Activated naive CD4-positive, alpha-beta T cell treated with anti-CD3 and anti-CD28 coated beads, Interleukin-2, amount 50 U/mL, for 24 hours (primary cell): ENCODE data around the gene KIRREL3.

Source experiments
- H3K27ac Mint-ChIP-seq: one replicate; pipeline ENCODE4 v1.8.0; 2021; ENCODE audit warnings: mild to moderate bottlenecking, mixed read lengths
- H3K27me3 Mint-ChIP-seq: one replicate; pipeline ENCODE4 v1.8.0; 2021; ENCODE audit warnings: mixed read lengths
- H3K36me3 Mint-ChIP-seq: one replicate; pipeline ENCODE4 v1.8.0; 2021; ENCODE audit warnings: mixed read lengths
- H3K4me1 Mint-ChIP-seq: one replicate; pipeline ENCODE4 v1.8.0; 2021; ENCODE audit warnings: mixed read lengths
- H3K4me3 Mint-ChIP-seq: one replicate; pipeline ENCODE4 v1.8.0; 2021; ENCODE audit warnings: mild to moderate bottlenecking, mixed read lengths
- H3K9me3 Mint-ChIP-seq: one replicate; pipeline ENCODE4 v1.8.0; 2021; ENCODE audit warnings: mixed read lengths

The KIRREL3 gene

DNA sequence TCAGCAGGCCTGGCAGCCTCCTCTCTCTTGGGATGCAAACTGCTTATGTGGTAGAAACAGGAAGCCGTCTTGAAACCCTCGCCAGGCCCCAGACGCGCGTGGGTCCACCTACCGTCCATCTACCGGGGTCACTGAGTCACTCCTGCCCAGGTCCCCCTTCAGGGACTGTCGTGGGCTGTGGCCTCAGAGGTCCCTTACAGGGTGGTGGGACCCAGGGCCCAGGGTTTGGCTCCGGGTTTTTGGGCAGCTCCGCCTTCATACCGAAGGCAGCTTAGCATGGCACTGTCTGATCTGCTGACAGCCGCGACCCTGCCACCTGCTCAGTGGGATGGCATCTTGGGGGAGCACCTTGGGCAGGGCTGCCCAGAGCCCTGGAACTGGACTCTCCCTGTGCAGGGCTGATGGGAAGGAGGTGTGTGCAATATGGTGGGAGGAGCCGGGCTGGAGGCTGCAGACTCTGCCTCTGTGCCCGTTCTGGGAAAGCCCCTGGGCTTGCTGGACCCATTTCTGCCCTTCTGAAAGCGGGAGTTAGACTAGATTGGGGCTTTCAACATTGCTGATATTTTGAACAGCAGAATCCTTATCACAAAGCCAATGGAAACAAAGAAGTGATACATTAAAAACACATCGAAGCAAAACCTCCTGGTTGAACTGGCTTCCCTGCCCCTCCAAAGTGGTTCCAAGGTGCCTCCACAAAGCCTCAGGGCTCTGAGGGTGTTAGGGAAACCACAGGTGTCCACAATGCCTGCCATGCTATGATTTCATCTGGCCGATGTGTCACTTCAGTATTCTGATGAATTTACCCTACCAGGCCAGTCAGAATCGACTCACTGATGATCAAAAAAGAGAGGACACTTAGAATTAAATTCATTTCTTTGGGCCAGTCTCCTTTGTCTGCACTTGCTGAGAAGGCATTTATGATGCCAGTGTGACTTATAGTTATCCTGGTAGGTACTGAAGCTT is 316.5 kb downstream of the KIRREL3 start:
- Mint-ChIP-seq H3K36me3 (no peaks in the 10 kb centered on the region), H3K4me3 (no peak overlapping the region), H3K4me1 (no peaks in the 10 kb centered on the region), H3K27me3 (no peaks in the 10 kb centered on the region), H3K27ac (no peak overlapping the region), H3K9me3 (no peaks in the 10 kb centered on the region)

DNA sequence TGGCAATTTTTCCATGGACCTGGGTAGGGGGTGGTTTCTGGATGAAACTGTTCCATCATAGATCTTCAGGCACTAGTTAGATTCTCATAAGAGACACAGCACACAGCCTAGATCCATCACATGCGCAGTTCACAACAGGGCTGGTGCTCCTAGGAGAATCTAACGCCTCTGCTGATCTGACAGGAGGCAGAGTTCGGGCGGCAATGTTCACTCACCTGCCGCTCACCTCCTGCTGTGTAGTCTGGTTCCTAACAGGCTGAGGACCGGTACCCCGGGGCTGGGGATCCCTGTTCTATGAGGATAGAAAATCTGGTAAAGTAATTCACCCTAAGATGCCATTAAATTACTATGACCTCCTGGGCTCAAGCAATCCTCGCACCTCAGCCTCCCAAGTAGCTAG is 318.0 kb downstream of the KIRREL3 start:
- Mint-ChIP-seq H3K36me3 (no peaks in the 10 kb centered on the region), H3K9me3 (no peaks in the 10 kb centered on the region), H3K4me1 (no peaks in the 10 kb centered on the region), H3K27ac (no peak overlapping the region), H3K27me3 (no peaks in the 10 kb centered on the region), H3K4me3 (no peak overlapping the region)

DNA sequence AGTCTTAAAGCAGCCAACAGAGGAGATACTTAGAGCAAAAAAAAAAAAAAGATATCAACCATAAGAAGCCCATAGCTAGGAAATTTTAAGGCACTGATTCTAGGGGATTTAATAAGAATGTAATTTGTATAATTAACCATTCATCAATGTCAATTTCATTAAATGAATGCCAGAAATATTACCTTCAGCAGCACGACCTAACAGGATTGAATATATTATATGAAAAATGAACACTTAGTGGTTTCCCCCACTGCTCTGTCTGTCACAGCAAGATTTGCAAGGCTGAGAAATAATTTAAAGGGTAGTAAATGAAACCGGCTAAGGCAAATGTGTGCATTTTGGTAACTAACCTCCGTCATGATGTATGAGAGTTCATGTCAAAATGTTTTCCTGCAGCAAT is 319.9 kb downstream of the KIRREL3 start:
- Mint-ChIP-seq H3K27ac (no peak overlapping the region), H3K9me3 (no peaks in the 10 kb centered on the region), H3K4me1 (no peaks in the 10 kb centered on the region), H3K27me3 (peaks cover 1% of the 10 kb centered on the region), H3K4me3 (no peak overlapping the region), H3K36me3 (no peaks in the 10 kb centered on the region)

DNA sequence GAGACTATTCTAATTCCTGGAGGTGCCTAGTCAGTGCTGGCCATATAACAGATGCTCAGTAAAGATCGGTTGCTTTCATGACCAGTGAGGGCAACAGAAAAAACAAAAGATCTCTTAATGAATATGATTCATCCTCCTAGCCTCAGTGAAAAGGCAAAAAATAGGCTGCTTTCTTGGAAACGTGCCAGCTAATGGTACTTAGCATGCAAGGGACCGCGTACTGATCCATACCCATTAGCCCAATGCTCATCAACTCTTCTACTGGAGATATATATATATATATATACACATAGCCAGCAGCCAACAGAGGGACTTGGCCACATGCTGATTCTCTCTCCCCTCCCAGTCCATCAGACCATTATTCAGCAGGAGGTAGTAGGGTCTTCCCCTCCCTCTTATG is 320.4 kb downstream of the KIRREL3 start:
- Mint-ChIP-seq H3K4me3 (no peak overlapping the region), H3K27me3 (peaks cover 2% of the 10 kb centered on the region), H3K27ac (no peak overlapping the region), H3K9me3 (no peaks in the 10 kb centered on the region), H3K36me3 (no peaks in the 10 kb centered on the region), H3K4me1 (no peaks in the 10 kb centered on the region)

DNA sequence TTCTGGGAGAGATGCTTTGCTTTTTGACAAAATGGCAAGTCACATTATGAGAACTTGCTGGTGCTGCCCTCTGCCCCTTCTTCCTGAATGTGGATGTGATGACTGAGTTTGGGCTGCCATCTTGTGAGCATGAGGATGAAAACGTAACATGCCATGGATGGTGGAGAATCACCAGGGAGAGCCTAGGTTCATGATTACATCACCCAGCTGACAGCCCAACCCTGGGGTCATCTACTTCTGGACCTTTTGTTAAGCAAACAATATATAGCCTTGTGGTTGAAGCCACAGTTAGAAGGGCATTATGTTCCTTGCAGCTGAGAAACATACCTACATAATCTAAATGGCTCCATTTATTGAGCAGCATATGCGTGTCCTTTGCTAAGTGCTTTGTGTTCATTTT is 321.5 kb downstream of the KIRREL3 start:
- peaks cover 2% of the 10 kb centered on the region for H3K27me3 Mint-ChIP-seq

GRCh38 chr11:126676536-126676935 is 324.0 kb downstream of the KIRREL3 start:
- H3K4me1 Mint-ChIP-seq: no peaks in the 10 kb centered on the region
- peaks cover 3% of the 10 kb centered on the region for H3K27me3 Mint-ChIP-seq
- H3K4me3 Mint-ChIP-seq: no peak overlapping the region
- H3K27ac Mint-ChIP-seq: no peak overlapping the region
- H3K36me3 Mint-ChIP-seq: no peaks in the 10 kb centered on the region
- H3K9me3 Mint-ChIP-seq: no peaks in the 10 kb centered on the region

More for the DNA sequence above, 321.5 kb downstream of the KIRREL3 start:
- Mint-ChIP-seq H3K27ac (no peak overlapping the region), H3K4me3 (no peak overlapping the region), H3K4me1 (no peaks in the 10 kb centered on the region), H3K36me3 (no peaks in the 10 kb centered on the region), H3K9me3 (no peaks in the 10 kb centered on the region)

- H3K27me3 Mint-ChIP-seq: peaks cover 5% of the 10 kb centered on the region
- no peak overlapping the region for H3K4me3 Mint-ChIP-seq
- H3K4me1 Mint-ChIP-seq: no peaks in the 10 kb centered on the region
- H3K27ac Mint-ChIP-seq: no peak overlapping the region
- no peaks in the 10 kb centered on the region for H3K9me3 Mint-ChIP-seq
- no peaks in the 10 kb centered on the region for H3K36me3 Mint-ChIP-seq
Measured at GRCh38 chr11:126673319-126673718, 327.3 kb downstream of the KIRREL3 start.

- no peaks in the 10 kb centered on the region for H3K9me3 Mint-ChIP-seq
- no peak overlapping the region for H3K27ac Mint-ChIP-seq
- no peaks in the 10 kb centered on the region for H3K36me3 Mint-ChIP-seq
- no peaks in the 10 kb centered on the region for H3K4me1 Mint-ChIP-seq
- H3K4me3 Mint-ChIP-seq: no peak overlapping the region
- peaks cover 10% of the 10 kb centered on the region for H3K27me3 Mint-ChIP-seq
Measured at GRCh38 chr11:126669416-126669815, 331.2 kb downstream of the KIRREL3 start.

GRCh38 chr11:126664643-126665042 is 335.9 kb downstream of the KIRREL3 start:
- H3K4me3 Mint-ChIP-seq: no peak overlapping the region
- H3K27ac Mint-ChIP-seq: no peak overlapping the region
- no peaks in the 10 kb centered on the region for H3K4me1 Mint-ChIP-seq
- H3K9me3 Mint-ChIP-seq: no peaks in the 10 kb centered on the region
- no peaks in the 10 kb centered on the region for H3K36me3 Mint-ChIP-seq
- H3K27me3 Mint-ChIP-seq: peaks cover 7% of the 10 kb centered on the region

DNA sequence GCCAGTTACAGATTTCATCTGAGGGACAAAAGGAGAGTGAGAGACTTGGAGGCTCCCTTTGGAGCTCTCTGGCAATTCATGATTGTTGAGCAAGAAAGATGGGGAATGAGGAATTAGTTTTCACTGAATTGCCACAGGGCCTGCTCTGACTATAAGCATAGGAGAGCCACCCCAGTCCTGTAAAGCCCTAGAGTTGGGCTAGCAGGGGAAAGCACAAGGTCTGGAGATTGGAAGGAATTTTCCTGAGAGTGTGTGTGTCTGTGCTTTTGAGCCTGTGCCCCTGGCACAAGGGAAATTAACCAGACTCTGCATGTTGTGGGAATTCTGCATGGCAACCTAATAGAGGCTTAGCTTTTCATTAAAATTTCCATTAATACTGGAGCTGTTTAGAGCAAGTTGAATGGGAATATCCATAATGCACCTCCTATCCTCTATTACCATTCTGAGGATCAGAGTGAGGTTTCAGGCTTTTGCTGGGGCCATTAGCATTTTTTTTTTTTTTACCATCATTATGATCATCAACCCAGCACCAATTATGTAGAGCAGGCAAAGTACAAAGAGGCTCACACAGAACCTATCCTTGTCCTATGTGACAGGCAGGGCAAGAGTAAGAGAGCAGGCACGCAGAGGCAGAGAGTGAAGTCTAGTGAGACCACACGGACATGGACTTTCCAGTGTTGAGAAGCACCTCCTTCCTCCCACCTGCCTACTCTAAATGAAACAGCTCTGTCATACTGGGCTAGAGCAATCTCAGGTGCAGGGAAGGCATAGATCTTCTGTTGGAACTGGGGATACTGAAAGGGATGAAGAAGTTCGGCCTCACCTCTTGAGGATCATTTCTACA is 336.6 kb downstream of the KIRREL3 start:
- Mint-ChIP-seq H3K27ac (no peak overlapping the region), H3K4me1 (no peaks in the 10 kb centered on the region), H3K4me3 (no peak overlapping the region), H3K36me3 (no peaks in the 10 kb centered on the region), H3K9me3 (no peaks in the 10 kb centered on the region), H3K27me3 (peaks cover 7% of the 10 kb centered on the region)

- H3K27me3 Mint-ChIP-seq: peaks cover 4% of the 10 kb centered on the region
- no peak overlapping the region for H3K4me3 Mint-ChIP-seq
Measured at GRCh38 chr11:126662035-126662790, 338.4 kb downstream of the KIRREL3 start.

DNA sequence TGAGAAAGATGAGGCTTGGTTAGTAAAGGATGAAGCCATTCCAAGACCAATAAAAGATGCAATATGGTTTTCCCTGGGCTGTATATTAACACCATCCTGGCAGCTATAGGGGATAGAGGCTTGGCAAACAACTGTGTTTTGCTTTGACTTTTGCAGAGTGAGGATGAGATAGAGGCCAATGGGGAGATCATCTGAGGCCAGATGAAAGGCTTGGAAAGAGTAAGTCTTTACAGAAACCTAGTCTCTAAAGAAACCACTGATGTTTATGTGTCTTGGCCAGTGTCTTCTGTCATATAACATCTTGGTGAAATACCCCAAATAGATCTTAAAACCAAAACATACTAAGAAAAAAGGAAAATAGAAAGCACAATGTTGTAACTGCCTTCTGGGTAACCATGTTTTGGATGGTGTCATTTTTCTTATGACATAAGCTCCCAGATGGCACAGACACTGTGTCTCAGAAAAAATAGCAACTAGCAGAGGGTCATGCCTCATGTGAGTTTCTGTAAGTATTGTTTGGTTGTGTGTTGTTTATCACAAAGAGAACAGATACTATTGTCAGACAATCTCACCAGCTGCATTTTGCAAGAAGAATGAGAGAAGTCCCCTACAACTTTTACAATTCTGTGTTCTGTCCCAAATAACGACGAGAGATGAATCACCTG is 339.7 kb downstream of the KIRREL3 start:
- H3K4me1 Mint-ChIP-seq: no peaks in the 10 kb centered on the region
- no peak overlapping the region for H3K4me3 Mint-ChIP-seq
- no peak overlapping the region for H3K27ac Mint-ChIP-seq
- no peaks in the 10 kb centered on the region for H3K27me3 Mint-ChIP-seq
- no peaks in the 10 kb centered on the region for H3K9me3 Mint-ChIP-seq
- H3K36me3 Mint-ChIP-seq: no peaks in the 10 kb centered on the region

More at GRCh38 chr11:126662035-126662790, 338.4 kb downstream of the KIRREL3 start:
- H3K27ac Mint-ChIP-seq: no peak overlapping the region
- no peaks in the 10 kb centered on the region for H3K9me3 Mint-ChIP-seq
- H3K36me3 Mint-ChIP-seq: no peaks in the 10 kb centered on the region
- H3K4me1 Mint-ChIP-seq: no peaks in the 10 kb centered on the region

DNA sequence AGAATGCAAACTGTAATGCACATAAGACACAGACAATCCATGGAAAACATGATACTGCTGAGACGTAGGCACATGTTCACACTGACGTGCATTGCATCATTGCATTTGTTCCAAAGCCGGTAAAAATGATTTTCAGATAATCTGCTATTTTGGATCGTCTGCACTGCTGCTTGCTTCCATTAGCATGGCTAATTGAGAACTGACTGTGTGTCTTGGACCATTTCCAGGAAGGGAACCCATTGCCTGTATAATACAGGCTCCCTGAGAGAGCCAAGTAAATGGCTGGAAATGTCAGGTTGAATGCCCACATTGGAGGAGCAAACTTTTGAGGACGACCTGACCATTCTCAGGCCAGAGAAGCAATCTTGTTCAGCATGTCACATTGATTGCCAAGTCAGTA is 340.2 kb downstream of the KIRREL3 start:
- H3K27me3 Mint-ChIP-seq: no peaks in the 10 kb centered on the region
- no peaks in the 10 kb centered on the region for H3K4me1 Mint-ChIP-seq
- H3K36me3 Mint-ChIP-seq: no peaks in the 10 kb centered on the region
- no peak overlapping the region for H3K27ac Mint-ChIP-seq
- H3K9me3 Mint-ChIP-seq: no peaks in the 10 kb centered on the region
- H3K4me3 Mint-ChIP-seq: no peak overlapping the region

DNA sequence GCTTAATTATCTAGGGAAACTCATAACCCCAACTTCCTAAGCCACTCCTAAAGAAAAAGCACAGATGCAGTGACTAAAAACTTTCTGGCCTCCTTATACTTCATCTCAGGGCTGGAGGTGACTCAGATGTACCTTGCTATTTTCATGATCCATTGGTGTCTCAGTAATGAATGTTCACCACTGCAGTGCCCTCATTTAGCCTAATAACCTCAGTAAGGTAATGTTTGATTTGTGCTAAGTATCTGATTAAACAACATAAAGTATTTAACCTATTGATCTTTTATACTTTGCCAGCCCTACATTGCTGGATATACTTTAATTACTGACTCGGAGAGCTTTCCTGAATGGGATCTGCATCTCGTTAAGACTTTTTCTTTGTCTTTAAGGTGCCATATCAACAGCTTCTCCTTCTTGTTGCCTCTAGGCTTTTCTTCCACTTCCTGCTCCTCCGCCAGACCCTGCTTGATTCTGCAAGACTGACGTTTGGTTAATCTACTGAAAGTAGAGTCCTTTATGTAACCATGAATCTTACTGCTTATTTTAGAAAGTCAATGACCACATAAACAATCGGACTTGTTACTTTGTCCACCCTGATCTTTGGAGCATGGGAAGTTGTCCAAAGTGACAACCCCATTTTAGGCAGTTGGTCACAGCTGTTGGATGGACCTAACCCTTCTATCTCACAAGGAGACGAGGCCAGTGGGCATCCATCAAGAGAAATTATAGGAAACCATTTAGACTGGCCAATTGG is 342.1 kb downstream of the KIRREL3 start:
- Mint-ChIP-seq H3K9me3 (no peaks in the 10 kb centered on the region), H3K4me3 (no peak overlapping the region), H3K36me3 (no peaks in the 10 kb centered on the region), H3K27ac (no peak overlapping the region), H3K27me3 (no peaks in the 10 kb centered on the region), H3K4me1 (no peaks in the 10 kb centered on the region)
